Lower leg skin (tissue), 3 donors: ENCODE measurements around the gene SLC22A4.

Experiments used
- POLR2A ChIP-seq, 2 donors: fragments of 450-650 bp; IDR thresholded peaks; one replicate each; pipeline ENCODE4 v1.6.1; 2016 to 2017; ENCODE audit warnings: antibody characterized with exemption in 2 of 2, mild to moderate bottlenecking in 1 of 2, moderate library complexity in 1 of 2
- TF ChIP-seq, protein P1 (sequence below), 3 donors: fragments of 450-650 bp; IDR thresholded peaks; one replicate each; pipeline ENCODE4 v1.5.1; 2016; ENCODE audit warnings: antibody characterized with exemption in 3 of 3, mild to moderate bottlenecking in 3 of 3, moderate library complexity in 2 of 3

DNA sequence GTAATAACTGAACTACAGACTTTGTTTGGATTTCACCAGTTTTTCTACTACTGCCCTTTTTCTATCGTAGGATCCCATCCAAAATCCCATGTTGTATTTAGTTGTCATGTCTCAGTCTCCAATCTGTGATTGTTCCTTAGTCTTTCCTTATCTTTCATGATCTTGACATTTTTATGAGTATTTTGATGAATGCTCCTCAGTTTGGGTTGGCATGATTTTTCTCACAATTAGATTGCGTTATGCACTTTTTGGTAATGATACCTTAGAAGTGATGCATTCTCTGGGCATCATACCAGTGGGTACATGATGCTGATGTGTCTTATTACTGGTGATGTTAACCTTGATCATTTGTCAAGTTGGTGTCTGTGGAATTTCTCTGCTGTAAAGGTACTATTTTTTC, 5.7 kb downstream of the SLC22A4 start:
- no peak for TF ChIP-seq POLR2A (IDR thresholded peaks at IDR 0.05)
- TF ChIP-seq, protein P1, sequence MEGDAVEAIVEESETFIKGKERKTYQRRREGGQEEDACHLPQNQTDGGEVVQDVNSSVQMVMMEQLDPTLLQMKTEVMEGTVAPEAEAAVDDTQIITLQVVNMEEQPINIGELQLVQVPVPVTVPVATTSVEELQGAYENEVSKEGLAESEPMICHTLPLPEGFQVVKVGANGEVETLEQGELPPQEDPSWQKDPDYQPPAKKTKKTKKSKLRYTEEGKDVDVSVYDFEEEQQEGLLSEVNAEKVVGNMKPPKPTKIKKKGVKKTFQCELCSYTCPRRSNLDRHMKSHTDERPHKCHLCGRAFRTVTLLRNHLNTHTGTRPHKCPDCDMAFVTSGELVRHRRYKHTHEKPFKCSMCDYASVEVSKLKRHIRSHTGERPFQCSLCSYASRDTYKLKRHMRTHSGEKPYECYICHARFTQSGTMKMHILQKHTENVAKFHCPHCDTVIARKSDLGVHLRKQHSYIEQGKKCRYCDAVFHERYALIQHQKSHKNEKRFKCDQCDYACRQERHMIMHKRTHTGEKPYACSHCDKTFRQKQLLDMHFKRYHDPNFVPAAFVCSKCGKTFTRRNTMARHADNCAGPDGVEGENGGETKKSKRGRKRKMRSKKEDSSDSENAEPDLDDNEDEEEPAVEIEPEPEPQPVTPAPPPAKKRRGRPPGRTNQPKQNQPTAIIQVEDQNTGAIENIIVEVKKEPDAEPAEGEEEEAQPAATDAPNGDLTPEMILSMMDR (IDR thresholded peaks at IDR 0.05), result no peak
